Keratinocyte (primary cell): ENCODE data around the gene SH3GLB2. TPM values are rescaled to one million over a fixed set of nuclear protein-coding genes. Genes with fewer than 3 reads are reported as not detected.

Experiments
- DNase-seq: peaks from one replicate; pipeline ENCODE4 v3.0.0-alpha.2; 2011; ENCODE audit warnings: low read depth, missing footprints, low spot score
- FAIRE-seq: peaks from 2 replicates; lab custom pipeline; 2011; peaks lifted over from hg19 to GRCh38; lab: Jason Lieb, UNC
- H2AFZ ChIP-seq: 2 replicates; pipeline ENCODE4 v1.6.0; 2012; ENCODE audit warnings: low read length, control low read depth, inconsistent platforms; ENCODE audit not compliant: control insufficient read depth
- H3K27ac ChIP-seq: 2 replicates; pipeline ENCODE4 v1.5.1; 2011; ENCODE audit warnings: low read length; ENCODE audit not compliant: control insufficient read depth, insufficient read depth
- H3K27me3 ChIP-seq: 3 replicates; pipeline ENCODE4 v1.6.0; 2011; ENCODE audit warnings: low read length; ENCODE audit not compliant: control insufficient read depth, insufficient read depth; ENCODE audit errors: extremely low read depth
- H3K36me3 ChIP-seq, 2 experiments: 2 replicates in 1 of 2; 3 replicates in 1 of 2; pipeline ENCODE4 v1.5.1; 2011; ENCODE audit warnings: low read length in 2 of 2, mild to moderate bottlenecking in 1 of 2; ENCODE audit not compliant: control insufficient read depth in 2 of 2, insufficient read depth in 2 of 2; ENCODE audit errors: extremely low read depth in 1 of 2
- H3K4me1 ChIP-seq: 3 replicates; pipeline ENCODE4 v1.5.1; 2011; ENCODE audit warnings: low read length; ENCODE audit not compliant: control insufficient read depth, insufficient read depth; ENCODE audit errors: extremely low read depth
- H3K4me2 ChIP-seq: 3 replicates; pipeline ENCODE4 v1.6.0; 2011; ENCODE audit warnings: low read depth, low read length; ENCODE audit not compliant: control insufficient read depth, insufficient read depth; ENCODE audit errors: extremely low read depth
- H3K4me3 ChIP-seq, 3 experiments: fragments of 200-600 bp in 1 of 3; sonication (generic) in 1 of 3; 2 replicates in 2 of 3; 3 replicates in 1 of 3; pipeline ENCODE4 v1.5.1; 2011 to 2016; ENCODE audit warnings: low read length in 3 of 3, mild to moderate bottlenecking in 3 of 3, control low read depth in 2 of 3, inconsistent platforms in 1 of 3, low read depth in 1 of 3, mixed read lengths in 1 of 3, mixed run types in 1 of 3, moderate library complexity in 1 of 3; ENCODE audit not compliant: control insufficient read depth in 2 of 3, insufficient read depth in 2 of 3; ENCODE audit errors: extremely low read depth in 1 of 3
- H3K79me2 ChIP-seq: 2 replicates; pipeline ENCODE4 v1.6.0; 2012; ENCODE audit warnings: low read length; ENCODE audit not compliant: control insufficient read depth, insufficient read depth
- H3K9ac ChIP-seq: 3 replicates; pipeline ENCODE4 v1.6.0; 2011; ENCODE audit warnings: low read length; ENCODE audit not compliant: control insufficient read depth, insufficient read depth; ENCODE audit errors: extremely low read depth
- H3K9me1 ChIP-seq: 3 replicates; pipeline ENCODE4 v1.6.0; 2011; ENCODE audit warnings: low read length; ENCODE audit not compliant: control insufficient read depth, insufficient read depth; ENCODE audit errors: extremely low read depth
- H3K9me3 ChIP-seq: 2 replicates; pipeline ENCODE4 v1.5.1; 2012; ENCODE audit warnings: low read depth, low read length; ENCODE audit not compliant: control insufficient read depth
- H4K20me1 ChIP-seq: 3 replicates; pipeline ENCODE4 v1.6.0; 2011; ENCODE audit warnings: low read length; ENCODE audit not compliant: control insufficient read depth, insufficient read depth; ENCODE audit errors: extremely low read depth
- CTCF ChIP-seq, 3 experiments: IDR thresholded peaks in 1 of 3; conservative IDR thresholded peaks in 1 of 3; optimal IDR thresholded peaks in 1 of 3; 2 replicates in 2 of 3; 3 replicates in 1 of 3; pipeline versions ENCODE3 to v1.5.1; 2011; ENCODE audit warnings: low read length in 3 of 3, mild to moderate bottlenecking in 3 of 3, moderate library complexity in 2 of 3, control low read depth in 1 of 3, inconsistent platforms in 1 of 3; ENCODE audit not compliant: insufficient read depth in 2 of 3; ENCODE audit errors: extremely low read depth in 1 of 3
- EZH2 ChIP-seq: IDR thresholded peaks from one replicate; pipeline ENCODE4 v1.6.1; 2012; ENCODE audit warnings: inconsistent platforms, mild to moderate bottlenecking, low read length, moderate library complexity
- dilution Hi-C: fragments of 300-500 bp; cut with MboI; formaldehyde crosslinking; loops from one replicate; pipeline ENCODE4 v1.7.0; 2020; ENCODE audit warnings: low sequenced_read_pairs; ENCODE audit not compliant: extremely low pct_ligation_motif_present
- polyA minus RNA-seq, 3 experiments: library from RNA; depleted of rRNA, polyadenylated mRNA; stranded (reverse); fragments of >200 nt; gene quantifications; 1 replicate in 1 of 3; 2 replicates in 1 of 3; 3 replicates in 1 of 3; pipeline ENCODE4 v1.2.3, GENCODE V29; 2011
- polyA plus RNA-seq, 5 experiments: library from polyadenylated mRNA; depleted of rRNA in 3 of 5; stranded (reverse) in 3 of 5; stranded (forward) in 1 of 5; unstranded in 1 of 5; fragments of >200 nt; gene quantifications; 1 replicate in 1 of 5; 2 replicates in 3 of 5; 3 replicates in 1 of 5; pipeline versions ENCODE4 v1.2.1 to v1.2.3, GENCODE V29; 2011 to 2012; ENCODE audit warnings: missing spikeins in 2 of 5, low read depth in 1 of 5, low replicate concordance in 1 of 5

Gene SH3GLB2
- polyA plus RNA-seq (37.1 to 75.7 TPM (median 41.2 TPM) in 3 replicates), polyA minus RNA-seq (27.1 to 46.7 TPM (median 40.4 TPM) in 3 replicates)
- polyA plus RNA-seq (2011; ENCODE audit: low read depth), result 62.8 TPM
- polyA plus RNA-seq (2011; cell fraction: cytosol; rRNA removed), result 23.7 and 32.8 TPM in 2 replicates
- polyA plus RNA-seq (2011; cell fraction: nucleus; rRNA removed), result 141 and 164 TPM in 2 replicates
- 27.5 and 73.3 TPM in 2 replicates for polyA plus RNA-seq (2012; ENCODE audit: low replicate concordance)
- 29.7 TPM for polyA minus RNA-seq (2011; cell fraction: cytosol; rRNA and poly(A)+ RNA removed)
- 16.1 and 16.6 TPM in 2 replicates for polyA minus RNA-seq (2011; cell fraction: nucleus; rRNA and poly(A)+ RNA removed)

GRCh38 chr9:129028192-129028966 is at the start of gene SH3GLB2:
Gene SH3GLB2, minus strand, starts transcription at chr9:129028331. Its CDS starts 177 bp downstream, at chr9:129028154.
- DNase-seq, result peak; percentile 82

GRCh38 chr9:129077236-129077635 is 49.1 kb upstream of the SH3GLB2 start:
- dilution Hi-C loops, result no loop called here
- Histone ChIP-seq H3K4me3 (no peak overlapping the region), H3K27ac (no peak overlapping the region), H3K9me3 (no peaks in the 10 kb centered on the region), H3K9ac (no peak overlapping the region), H2AFZ (no peak overlapping the region), H3K79me2 (peaks cover 9% of the 10 kb centered on the region), H3K9me1 (no peaks in the 10 kb centered on the region), H3K4me1 (peaks cover 13% of the 10 kb centered on the region), H3K27me3 (no peaks in the 10 kb centered on the region), H3K36me3 (no peaks in the 10 kb centered on the region), H4K20me1 (no peaks in the 10 kb centered on the region), H3K4me2 (no peak overlapping the region)
- TF ChIP-seq CTCF (optimal IDR thresholded peaks at IDR 0.05 in 1 of 3, IDR thresholded peaks at IDR 0.05 in 1 of 3, conservative IDR thresholded peaks at IDR 0.05 in 1 of 3; ENCODE audit: extremely low read depth in 1 of 3, insufficient read depth in 2 of 3, low read length in 3 of 3), result no peak
- TF ChIP-seq EZH2, result no peak
- FAIRE-seq, result no peak
- DNase-seq, result no peak

More at GRCh38 chr9:129028192-129028966, at the start of gene SH3GLB2:
- Histone ChIP-seq H3K79me2 (peaks cover 18% of the 10 kb centered on the region), H3K9me1 (peaks cover 6% of the 10 kb centered on the region), H3K27ac (peak within 1 kb of the TSS; percentile 44), H3K27me3 (no peaks in the 10 kb centered on the region), H3K4me2 (peak within 1 kb of the TSS; percentile 80), H2AFZ (peak within 1 kb of the TSS; percentile 44), H3K9me3 (no peaks in the 10 kb centered on the region), H3K4me3 (peak within 1 kb of the TSS; percentile 55 to 78 (median 64)), H3K9ac (peak within 1 kb of the TSS; percentile 39), H4K20me1 (no peaks in the 10 kb centered on the region), H3K4me1 (peaks cover 31% of the 10 kb centered on the region), H3K36me3 (no peaks in the 10 kb centered on the region)
- no peak for FAIRE-seq
- TF ChIP-seq EZH2 (no peak), CTCF (optimal IDR thresholded peaks at IDR 0.05 in 1 of 3, IDR thresholded peaks at IDR 0.05 in 1 of 3, conservative IDR thresholded peaks at IDR 0.05 in 1 of 3; ENCODE audit: extremely low read depth in 1 of 3, insufficient read depth in 2 of 3, low read length in 3 of 3) (peak; percentile 61 to 87 (median 81))
- dilution Hi-C loops, result no loop called here
